Measurements from ENCODE around the gene AFF4. TPM values are rescaled to one million over a fixed set of nuclear protein-coding genes. Genes with fewer than 3 reads are reported as not detected.

AFF4 gene
- total and polyA plus RNA-seq, 2 of the 4 experiments (the other 2 are of a cell fraction) = 27.3 to 57.2 TPM

DNA sequence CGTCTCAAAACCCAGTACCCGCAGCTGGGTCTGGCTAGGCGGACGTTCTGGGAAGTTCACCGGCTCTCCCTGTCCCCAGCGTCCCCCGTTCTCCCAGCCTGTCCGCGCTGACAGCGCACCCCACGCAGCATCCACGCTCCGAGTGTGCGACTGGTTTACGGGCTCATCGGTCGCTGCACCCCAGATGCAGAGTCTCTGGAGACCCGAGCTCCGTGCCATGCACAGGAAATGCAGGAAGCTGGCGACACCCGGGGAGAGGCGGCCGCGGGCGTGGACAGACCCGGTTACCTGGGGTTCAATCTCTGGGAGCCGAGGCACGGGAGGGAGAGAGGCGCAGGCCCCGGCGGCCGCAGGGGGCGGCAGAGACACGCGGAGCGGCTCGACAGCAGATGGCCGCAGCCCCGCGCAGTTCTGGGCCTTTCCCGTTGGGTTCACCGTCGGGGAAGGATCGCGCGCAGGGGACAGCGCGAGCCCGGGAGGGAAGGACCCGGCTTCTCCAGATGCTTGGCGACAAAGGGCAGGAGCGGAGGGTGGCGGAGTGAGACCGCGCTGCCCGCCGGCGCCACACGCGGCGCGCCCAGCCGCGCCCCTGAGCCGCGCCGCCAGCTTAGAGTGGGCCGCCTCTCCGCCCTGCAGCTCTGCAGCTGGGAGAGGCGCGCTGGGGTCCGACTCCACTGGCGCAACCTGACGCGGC lies 133.5 kb downstream of the AFF4 start (continued):
- TF ChIP-seq BHLHE40 (IDR thresholded peaks at IDR 0.05; ENCODE audit: low read depth, low read length) (no peak; the same call in 1 of the 2 replicates), CEBPB (IDR thresholded peaks at IDR 0.05; ENCODE audit: low read depth, low read length) (no peak)

- Histone ChIP-seq H3K56ac (ENCODE audit: extremely low read depth, insufficient read depth, low read length) (no peak overlapping the region), H3K36me3 (ENCODE audit: control insufficient read depth, insufficient read depth, low read length) (peaks cover 6% of the 10 kb centered on the region; the same call in 1 of the 2 replicates), H3K4ac (ENCODE audit: low read depth, low read length) (peak overlapping the region; percentile 41; the same call in 1 of the 2 replicates), H4K8ac (ENCODE audit: low read depth in 2 of 2, low read length in 2 of 2) (no peak overlapping the region; a peak in 1 of 4 replicates), H4K5ac (ENCODE audit: low read depth, low read length) (no peak overlapping the region), H3K9me1 (ENCODE audit: insufficient read depth, low read length) (peaks cover 4% of the 10 kb centered on the region; the same call in 1 of the 2 replicates), H3K4me1 (ENCODE audit: control insufficient read depth, insufficient read depth, low read length) (peaks cover 4% of the 10 kb centered on the region; the same call in 1 of the 2 replicates), H3K18ac (ENCODE audit: low read depth, low read length) (no peak overlapping the region), H3K14ac (replicated peaks; ENCODE audit: low read depth, low read length) (no peak overlapping the region), H2BK120ac (ENCODE audit: low read depth, low read length) (no peak overlapping the region), H2BK5ac (ENCODE audit: low read depth, low read length, poor library complexity, severe bottlenecking) (no peak overlapping the region), H3K4me3 (ENCODE audit: insufficient read depth, low read depth, low read length) (no peak overlapping the region), H2BK15ac (ENCODE audit: low read depth, low read length) (no peak overlapping the region), H3K27me3 (ENCODE audit: control insufficient read depth, insufficient read depth, low read length) (no peaks in the 10 kb centered on the region), H3K4me2 (ENCODE audit: low read depth, low read length) (no peak overlapping the region; the same call in 1 of the 2 replicates), H2AK5ac (ENCODE audit: low read depth, low read length) (no peak overlapping the region), H4K91ac (ENCODE audit: insufficient read depth, low read depth, low read length) (no peak overlapping the region), H3K27ac (ENCODE audit: insufficient read depth, low read length) (no peak overlapping the region), H2BK20ac (ENCODE audit: low read depth, low read length) (no peak overlapping the region), H3K9ac (ENCODE audit: low read depth, low read length) (no peak overlapping the region), H4K20me1 (ENCODE audit: insufficient read depth, low read length) (no peaks in the 10 kb centered on the region), H3K23ac (ENCODE audit: low read depth, low read length) (peak overlapping the region; percentile 43; the same call in 1 of the 2 replicates), H3K79me1 (ENCODE audit: low read depth in 1 of 2, low read length in 2 of 2) (peaks cover 13 to 32% of the 10 kb centered on the region in 2 experiments; a peak in 3 of 4 replicates), H2AK9ac (replicated peaks; ENCODE audit: low read depth, low read length, poor library complexity) (peak overlapping the region; percentile 16), H3K9me3 (ENCODE audit: control insufficient read depth, insufficient read depth, low read length) (no peaks in the 10 kb centered on the region), H2AFZ (replicated peaks; ENCODE audit: low read length, poor library complexity) (peak overlapping the region; percentile 99)
- intact Hi-C loops (cut with micrococcal nuclease) (no loop called here), dilution Hi-C loops (cut with HindIII; ENCODE audit: low sequenced_read_pairs, unreplicated experiment) (no loop called here), in situ Hi-C loops (cut with MboI; ENCODE audit: low sequenced_read_pairs) (no loop called here)
- ChIA-PET POLR2A (ENCODE audit: unreplicated experiment) (interaction anchor here (0.6 kb wide), 1 partner anchor 9 kb away, joined by 10 read pairs; no protein-coding TSS in a partner anchor), CTCF (interaction anchor here (0.6 to 1.7 kb wide), 5 partner anchors 9 to 55 kb away, joined by 3 to 7 read pairs (median 5); no protein-coding TSS in a partner anchor)
- 100% methylated on average over 1 of the region's 4 CpGs; no CpG with 5 or more reads in 1 of the 2 experiments for WGBS, 2 experiments (ENCODE audit: extremely low coverage in 2 of 2, insufficient read length in 1 of 2)
- DNase-seq (no peak), ATAC-seq (ENCODE audit: low read depth) (no peak)
- TF ChIP-seq SMC3 (IDR thresholded peaks at IDR 0.05; ENCODE audit: low read depth, low read length) = no peak
- no TSS peak for BruUV-seq (replicated peaks)
Measured at GRCh38 chr5:132828846-132829494, 134.5 kb downstream of the AFF4 start.
